Thyroid gland (tissue), 4 donors: ENCODE measurements around the gene TMEM132D.

ENCODE experiments used
- POLR2A ChIP-seq, 2 donors: fragments of 450-650 bp; IDR thresholded peaks; one replicate each; pipeline ENCODE4 v1.6.1; 2017; ENCODE audit warnings: antibody characterized with exemption in 2 of 2, mild to moderate bottlenecking in 2 of 2, moderate library complexity in 1 of 2
- TF ChIP-seq, protein P1 (sequence below), 6 experiments: fragments of 200-600 bp in 3 of 6; fragments of 450-650 bp in 3 of 6; sonication (generic) in 3 of 6; IDR thresholded peaks; one replicate each; pipeline ENCODE4 v1.5.1; 2016 to 2019; ENCODE audit warnings: antibody characterized with exemption in 6 of 6, mild to moderate bottlenecking in 2 of 6, inconsistent platforms in 1 of 6, moderate library complexity in 1 of 6

- TF ChIP-seq, protein P1, sequence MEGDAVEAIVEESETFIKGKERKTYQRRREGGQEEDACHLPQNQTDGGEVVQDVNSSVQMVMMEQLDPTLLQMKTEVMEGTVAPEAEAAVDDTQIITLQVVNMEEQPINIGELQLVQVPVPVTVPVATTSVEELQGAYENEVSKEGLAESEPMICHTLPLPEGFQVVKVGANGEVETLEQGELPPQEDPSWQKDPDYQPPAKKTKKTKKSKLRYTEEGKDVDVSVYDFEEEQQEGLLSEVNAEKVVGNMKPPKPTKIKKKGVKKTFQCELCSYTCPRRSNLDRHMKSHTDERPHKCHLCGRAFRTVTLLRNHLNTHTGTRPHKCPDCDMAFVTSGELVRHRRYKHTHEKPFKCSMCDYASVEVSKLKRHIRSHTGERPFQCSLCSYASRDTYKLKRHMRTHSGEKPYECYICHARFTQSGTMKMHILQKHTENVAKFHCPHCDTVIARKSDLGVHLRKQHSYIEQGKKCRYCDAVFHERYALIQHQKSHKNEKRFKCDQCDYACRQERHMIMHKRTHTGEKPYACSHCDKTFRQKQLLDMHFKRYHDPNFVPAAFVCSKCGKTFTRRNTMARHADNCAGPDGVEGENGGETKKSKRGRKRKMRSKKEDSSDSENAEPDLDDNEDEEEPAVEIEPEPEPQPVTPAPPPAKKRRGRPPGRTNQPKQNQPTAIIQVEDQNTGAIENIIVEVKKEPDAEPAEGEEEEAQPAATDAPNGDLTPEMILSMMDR (IDR thresholded peaks at IDR 0.05) = no peak
- TF ChIP-seq POLR2A (IDR thresholded peaks at IDR 0.05) = no peak
Measured at GRCh38 chr12:129079719-129080118, 824.1 kb downstream of the TMEM132D start.
